NCI-H526 treated with DMSO at 0.1 percent for 48 hours (cell line): Measurements from ENCODE around the gene CLEC12A.

ENCODE experiments used
- DNase-seq: peaks from one replicate; lab custom pipeline; 2025; lab: John Stamatoyannopoulos, UW

Gene CLEC12A

DNA sequence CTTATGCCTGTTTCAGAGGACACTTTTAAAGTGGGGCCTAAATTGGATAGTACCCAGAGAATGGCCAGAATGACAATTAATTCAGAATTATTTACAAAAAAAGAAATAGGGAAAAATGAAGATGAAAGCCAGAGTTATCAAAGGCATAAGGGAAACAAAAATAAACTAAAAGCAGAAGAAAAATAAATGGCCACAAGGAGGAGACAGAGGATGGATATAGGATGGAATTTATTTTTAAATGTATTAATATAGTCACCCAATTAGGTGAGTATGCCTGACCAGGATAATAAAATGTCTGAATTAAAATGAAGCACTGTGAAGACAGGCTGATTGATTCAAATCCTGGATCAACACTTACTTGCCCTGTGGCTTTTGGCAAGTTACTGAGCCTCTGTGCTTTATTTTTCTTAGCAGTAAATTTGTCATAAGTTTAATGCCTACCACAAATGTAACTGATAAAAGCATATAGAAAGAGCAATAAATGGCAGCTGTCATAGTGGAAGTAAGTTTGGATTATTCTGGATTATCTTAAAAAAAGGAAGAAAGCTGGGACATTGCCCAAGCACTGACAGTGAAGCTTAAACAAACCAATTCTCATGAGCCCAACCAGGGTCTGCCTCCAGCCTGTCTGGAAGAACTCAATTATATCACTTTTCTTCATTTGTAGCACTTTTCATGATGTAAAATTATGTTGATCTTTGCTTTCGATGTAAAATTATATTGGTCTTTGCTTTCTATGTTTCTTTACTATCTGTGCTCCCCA lies 62.8 kb downstream of the CLEC12A start:
- peak; percentile 2 for DNase-seq
